Loucy (cell line): ENCODE measurements around the gene WDR6.
A peak's percentile ranks its signal among the peaks of the same experiment; 100 is the strongest.

Experiments used
- H2AFZ ChIP-seq: fragments of 200-600 bp; sonication (generic); 2 replicates; pipeline ENCODE4 v1.6.0; 2016; ENCODE audit warnings: antibody characterized with exemption, mild to moderate bottlenecking, low read length, moderate library complexity
- H3F3A ChIP-seq: fragments of 200-600 bp; 2 replicates; pipeline ENCODE4 v1.6.0; 2016; ENCODE audit warnings: antibody characterized with exemption, low read depth, mild to moderate bottlenecking
- H3K27me3 ChIP-seq: fragments of 200-600 bp; sonication (generic); 2 replicates; pipeline ENCODE4 v1.6.1; 2014; ENCODE audit warnings: low read length, mild to moderate bottlenecking; ENCODE audit not compliant: insufficient read depth, poor library complexity, severe bottlenecking
- H3K36me3 ChIP-seq: fragments of 200-600 bp; sonication (generic); 2 replicates; pipeline ENCODE4 v1.6.1; 2016; ENCODE audit warnings: low read length; ENCODE audit not compliant: insufficient read depth
- H3K4me1 ChIP-seq: fragments of 200-600 bp; sonication (generic); 2 replicates; pipeline ENCODE4 v1.5.1; 2014; ENCODE audit warnings: low read length, mild to moderate bottlenecking; ENCODE audit not compliant: insufficient read depth, poor library complexity, severe bottlenecking
- H3K4me2 ChIP-seq: fragments of 200-600 bp; sonication (generic); 2 replicates; pipeline ENCODE4 v1.6.0; 2014; ENCODE audit warnings: antibody characterized with exemption, low read length, low read depth, mild to moderate bottlenecking; ENCODE audit not compliant: poor library complexity, severe bottlenecking
- H3K4me3 ChIP-seq: fragments of 200-600 bp; sonication (generic); 2 replicates; pipeline ENCODE4 v1.5.1; 2014; ENCODE audit warnings: low read length, mild to moderate bottlenecking, mixed read lengths; ENCODE audit not compliant: poor library complexity, severe bottlenecking
- H3K79me2 ChIP-seq: fragments of 200-600 bp; sonication (generic); 2 replicates; pipeline ENCODE4 v1.6.1; 2014; ENCODE audit warnings: low read length; ENCODE audit not compliant: insufficient read depth
- H3K9ac ChIP-seq: fragments of 200-600 bp; sonication (generic); 2 replicates; pipeline ENCODE4 v1.6.0; 2014; ENCODE audit warnings: mild to moderate bottlenecking, low read depth, low read length, moderate library complexity; ENCODE audit not compliant: poor library complexity, severe bottlenecking
- H3K9me2 ChIP-seq: fragments of 200-600 bp; sonication (generic); replicated peaks from 2 replicates; pipeline ENCODE4 v1.6.1; 2016; ENCODE audit warnings: low read depth, low read length, mixed read lengths
- H3K9me3 ChIP-seq: fragments of 200-600 bp; sonication (generic); 2 replicates; pipeline ENCODE4 v1.6.1; 2014; ENCODE audit warnings: mild to moderate bottlenecking, antibody characterized with exemption, low read length, low read depth; ENCODE audit not compliant: insufficient read depth
- H4K20me1 ChIP-seq: fragments of 200-600 bp; sonication (generic); 2 replicates; pipeline ENCODE4 v1.6.0; 2014; ENCODE audit warnings: antibody characterized with exemption, low read length, mild to moderate bottlenecking; ENCODE audit not compliant: insufficient read depth, poor library complexity, severe bottlenecking
- EZH2phosphoT487 ChIP-seq: fragments of 200-600 bp; IDR thresholded peaks from 2 replicates; pipeline ENCODE4 v1.6.1; 2018; ENCODE audit warnings: antibody characterized with exemption, mild to moderate bottlenecking, moderate library complexity, borderline replicate concordance
- TF ChIP-seq, protein P1 (sequence below): fragments of 200-600 bp; sonication (generic); conservative IDR thresholded peaks from 2 replicates; pipeline ENCODE4 v1.5.1; 2014; ENCODE audit warnings: mild to moderate bottlenecking, antibody characterized with exemption, low read length

WDR6 gene

DNA sequence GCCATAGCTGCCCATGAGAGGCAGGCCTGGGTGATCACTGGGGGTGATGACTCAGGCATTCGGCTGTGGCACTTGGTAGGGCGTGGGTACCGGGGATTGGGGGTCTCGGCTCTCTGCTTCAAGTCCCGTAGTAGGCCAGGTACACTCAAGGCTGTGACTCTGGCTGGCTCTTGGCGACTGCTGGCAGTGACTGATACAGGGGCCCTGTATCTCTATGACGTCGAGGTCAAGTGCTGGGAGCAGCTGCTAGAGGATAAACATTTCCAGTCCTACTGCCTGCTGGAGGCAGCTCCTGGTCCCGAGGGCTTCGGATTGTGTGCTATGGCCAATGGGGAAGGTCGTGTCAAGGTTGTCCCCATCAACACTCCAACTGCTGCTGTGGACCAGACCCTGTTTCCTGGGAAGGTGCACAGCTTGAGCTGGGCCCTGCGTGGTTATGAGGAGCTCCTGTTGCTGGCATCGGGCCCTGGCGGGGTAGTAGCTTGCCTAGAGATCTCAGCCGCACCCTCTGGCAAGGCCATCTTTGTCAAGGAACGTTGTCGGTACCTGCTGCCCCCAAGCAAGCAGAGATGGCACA lies 5.3 kb downstream of the WDR6 start:
- no peaks in the 10 kb centered on the region for H3F3A ChIP-seq
- H3K4me2 ChIP-seq = no peak overlapping the region
- H3K4me3 ChIP-seq = no peak overlapping the region
- TF ChIP-seq, protein P1, sequence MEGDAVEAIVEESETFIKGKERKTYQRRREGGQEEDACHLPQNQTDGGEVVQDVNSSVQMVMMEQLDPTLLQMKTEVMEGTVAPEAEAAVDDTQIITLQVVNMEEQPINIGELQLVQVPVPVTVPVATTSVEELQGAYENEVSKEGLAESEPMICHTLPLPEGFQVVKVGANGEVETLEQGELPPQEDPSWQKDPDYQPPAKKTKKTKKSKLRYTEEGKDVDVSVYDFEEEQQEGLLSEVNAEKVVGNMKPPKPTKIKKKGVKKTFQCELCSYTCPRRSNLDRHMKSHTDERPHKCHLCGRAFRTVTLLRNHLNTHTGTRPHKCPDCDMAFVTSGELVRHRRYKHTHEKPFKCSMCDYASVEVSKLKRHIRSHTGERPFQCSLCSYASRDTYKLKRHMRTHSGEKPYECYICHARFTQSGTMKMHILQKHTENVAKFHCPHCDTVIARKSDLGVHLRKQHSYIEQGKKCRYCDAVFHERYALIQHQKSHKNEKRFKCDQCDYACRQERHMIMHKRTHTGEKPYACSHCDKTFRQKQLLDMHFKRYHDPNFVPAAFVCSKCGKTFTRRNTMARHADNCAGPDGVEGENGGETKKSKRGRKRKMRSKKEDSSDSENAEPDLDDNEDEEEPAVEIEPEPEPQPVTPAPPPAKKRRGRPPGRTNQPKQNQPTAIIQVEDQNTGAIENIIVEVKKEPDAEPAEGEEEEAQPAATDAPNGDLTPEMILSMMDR = no peak
- TF ChIP-seq EZH2phosphoT487 = no peak
- H3K4me1 ChIP-seq = peaks cover 10% of the 10 kb centered on the region
- no peaks in the 10 kb centered on the region for H3K27me3 ChIP-seq
- H2AFZ ChIP-seq = no peak overlapping the region
- no peaks in the 10 kb centered on the region for H3K9me3 ChIP-seq
- peaks cover 56% of the 10 kb centered on the region; the same call in 1 of the 2 replicates for H3K36me3 ChIP-seq
- H3K79me2 ChIP-seq = peaks cover 75% of the 10 kb centered on the region
- H4K20me1 ChIP-seq = peaks cover 66% of the 10 kb centered on the region
- no peaks in the 10 kb centered on the region for H3K9me2 ChIP-seq
- H3K9ac ChIP-seq = no peak overlapping the region

GRCh38 chr3:49013113-49013737 lies 6.0 kb downstream of the WDR6 start:
- Histone ChIP-seq H3F3A (no peaks in the 10 kb centered on the region), H3K4me2 (no peak overlapping the region), H4K20me1 (peaks cover 68% of the 10 kb centered on the region), H3K79me2 (peaks cover 69% of the 10 kb centered on the region), H3K36me3 (peaks cover 56% of the 10 kb centered on the region; the same call in 1 of the 2 replicates), H3K27me3 (no peaks in the 10 kb centered on the region), H3K9ac (no peak overlapping the region), H3K4me3 (no peak overlapping the region), H3K4me1 (peaks cover 6% of the 10 kb centered on the region), H2AFZ (no peak overlapping the region), H3K9me3 (no peaks in the 10 kb centered on the region), H3K9me2 (no peaks in the 10 kb centered on the region)
- no peak for TF ChIP-seq EZH2phosphoT487
- TF ChIP-seq, protein P1 = no peak

GRCh38 chr3:49013738-49014660 lies 6.8 kb downstream of the WDR6 start:
- TF ChIP-seq, protein P1 = peak; percentile 71
- no peak for TF ChIP-seq EZH2phosphoT487
- Histone ChIP-seq H3K9me3 (no peaks in the 10 kb centered on the region), H3K27me3 (no peaks in the 10 kb centered on the region), H3F3A (no peaks in the 10 kb centered on the region), H3K9me2 (no peaks in the 10 kb centered on the region), H3K36me3 (peaks cover 56% of the 10 kb centered on the region; the same call in 1 of the 2 replicates), H3K4me3 (no peak overlapping the region), H3K9ac (no peak overlapping the region), H4K20me1 (peaks cover 63% of the 10 kb centered on the region), H3K4me2 (no peak overlapping the region), H3K4me1 (peaks cover 4% of the 10 kb centered on the region), H2AFZ (no peak overlapping the region), H3K79me2 (peaks cover 66% of the 10 kb centered on the region)
